ENCODE results near the gene DHRS9. TPM values are rescaled to one million over a fixed set of nuclear protein-coding genes. Genes with fewer than 3 reads are reported as not detected.
A peak's percentile ranks its signal among the peaks of the same experiment; 100 is the strongest.

The DHRS9 gene
- total and polyA plus RNA-seq, 9 of the 15 experiments (the other 6 are each of a cell fraction or from before 2014, with no cell fraction given): 0.27 to 1.7 (median 0.69) TPM

GRCh38 chr2:169141713-169142352, 72.5 kb downstream of the DHRS9 start (continued):
- TF ChIP-seq ZBTB12 (CRISPR knock-in tag; IDR thresholded peaks at IDR 0.05) (no peak), POLR2H (tag; IDR thresholded peaks at IDR 0.05; ENCODE audit: low read depth) (no peak), STAT5A (IDR thresholded peaks at IDR 0.05; ENCODE audit: borderline replicate concordance, low read length) (no peak), ZC3H8 (IDR thresholded peaks at IDR 0.05) (no peak), ZNF717 (CRISPR knock-in tag; IDR thresholded peaks at IDR 0.05) (no peak), ZNF445 (CRISPR knock-in tag; IDR thresholded peaks at IDR 0.05; ENCODE audit: low read depth) (0 out of 2 replicates have a peak, but pooled peaks have one; percentile 10), PCBP2 (IDR thresholded peaks at IDR 0.05; ENCODE audit: low read depth, low read length, poor library complexity, severe bottlenecking) (no peak), DEAF1 (CRISPR knock-in tag; IDR thresholded peaks at IDR 0.05) (peak; percentile 72), KLF16 (IDR thresholded peaks at IDR 0.05) (0 out of 2 replicates have a peak, but pooled peaks have one; percentile 41), HNRNPH1 (optimal IDR thresholded peaks at IDR 0.05; ENCODE audit: low read depth, low read length) (no peak), CBFA2T3 (IDR thresholded peaks at IDR 0.05) (no peak), HINFP (tag; conservative IDR thresholded peaks at IDR 0.05; ENCODE audit: low read depth) (no peak)
